Motor neuron (in vitro differentiated cells): ENCODE data around the gene PEAK1. TPM values are rescaled to one million over a fixed set of nuclear protein-coding genes. Genes with fewer than 3 reads are reported as not detected.

Source experiments
- ATAC-seq, 8 experiments: fragments of 200-7000 bp; cut with Tn5 transposase; replicated peaks in 6 of 8; 2 replicates each; pipeline ENCODE4 v1.8.0; 2021; ENCODE audit warnings: mild to moderate bottlenecking in 8 of 8, moderate library complexity in 8 of 8
- H3K27ac ChIP-seq, 2 donors: fragments of 250-450 bp; sonication (Bioruptor Pico); 2 replicates each; pipeline ENCODE4 v1.9.0; 2021; ENCODE audit warnings: antibody characterized with exemption in 2 of 2, mild to moderate bottlenecking in 2 of 2, moderate library complexity in 1 of 2
- H3K4me1 ChIP-seq, 2 donors: fragments of 250-450 bp; sonication (Bioruptor Pico); replicated peaks in 1 of 2; 2 replicates each; pipeline ENCODE4 v1.6.1; 2021; ENCODE audit warnings: antibody characterized with exemption in 2 of 2, mild to moderate bottlenecking in 2 of 2, moderate library complexity in 1 of 2
- H3K4me3 ChIP-seq, 5 donors: fragments of 250-450 bp; sonication (Bioruptor Pico); 2 replicates each; pipeline ENCODE4 v1.9.0; 2021; ENCODE audit warnings: antibody characterized with exemption in 5 of 5, mild to moderate bottlenecking in 5 of 5, moderate library complexity in 4 of 5
- WGBS, 10 experiments: fragments of 450-650 bp; shearing (Covaris generic); methylation state at CpG; one replicate each; pipeline ENCODE4 v1.0.0; 2022; 5-methylcytosine and 5-hydroxymethylcytosine counted together
- in situ Hi-C, 9 experiments: fragments of 400-800 bp; cut with MboI; loops; one replicate each; pipeline ENCODE4 v1.15.0; 2021; ENCODE audit warnings: low sequenced_read_pairs in 9 of 9, low pct_unique_long_range_greater_than_20kb in 2 of 9; ENCODE audit not compliant: unreplicated experiment in 9 of 9
- total RNA-seq, 8 experiments: library from RNA; unstranded; fragments of 300-600 nt; gene quantifications; 2 replicates each; pipeline versions ENCODE4 v1.2.3 to v1.2.4, GENCODE V29; 2022

Gene PEAK1
- total RNA-seq, 8 experiments from 2014 or later = 8.9 to 87.5 (median 12.2) TPM

DNA sequence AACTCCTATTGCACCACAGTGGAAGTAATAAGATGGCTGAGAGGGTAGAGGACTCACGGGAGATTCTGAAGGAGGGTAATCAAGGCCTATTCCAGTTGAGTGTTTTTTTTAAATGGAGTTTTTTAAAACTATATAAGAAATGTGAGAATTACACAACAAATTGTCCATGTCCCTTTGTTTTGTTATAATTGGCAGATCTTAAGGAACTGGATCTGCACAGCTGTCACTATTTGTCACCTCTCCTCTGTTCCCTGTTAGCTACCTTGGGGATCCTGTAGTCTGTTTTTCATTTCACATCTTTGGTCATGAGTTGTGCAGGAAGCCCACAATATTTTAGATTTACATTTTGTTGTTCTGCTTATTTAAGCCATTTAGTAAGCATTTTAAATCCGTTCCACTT, 271.7 kb downstream of the PEAK1 start:
- WGBS, 10 experiments = 36 to 100% (median 71%) methylated on average over 1 to 2 of the region's 2 CpGs; no CpG with 5 or more reads in 1 of the 10 experiments
- Histone ChIP-seq H3K4me3 (no peak overlapping the region), H3K27ac (no peak overlapping the region), H3K4me1 (no peaks in the 10 kb centered on the region)
- ATAC-seq = no peak
- in situ Hi-C loops = loop anchor here in 1 of 9 experiments (25.0 kb wide), 1 partner anchor 339 kb away; no protein-coding TSS in a partner anchor

DNA sequence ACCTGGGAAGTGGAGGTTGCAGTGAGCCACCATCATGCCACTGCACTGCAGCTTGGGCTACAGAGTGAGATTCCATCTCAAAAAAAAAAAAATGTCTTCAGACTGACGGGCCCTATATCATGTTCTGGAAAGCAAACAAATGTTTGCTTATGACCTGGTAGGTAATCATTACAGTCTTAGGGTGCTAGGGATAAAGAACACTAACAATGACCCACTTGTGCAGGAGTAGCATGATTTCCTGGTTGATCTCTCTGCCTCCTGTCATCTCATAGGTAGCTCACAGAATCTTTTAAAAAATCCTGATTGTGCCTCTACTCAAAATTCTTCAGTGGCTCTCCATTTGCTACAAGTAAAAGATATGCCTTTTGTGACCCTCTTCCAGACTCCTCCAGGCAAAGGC, 274.5 kb downstream of the PEAK1 start:
- Histone ChIP-seq H3K27ac (no peak overlapping the region), H3K4me1 (no peaks in the 10 kb centered on the region), H3K4me3 (no peak overlapping the region)
- in situ Hi-C loops = loop anchor here in 1 of 9 experiments (25.0 kb wide), 1 partner anchor 342 kb away; no protein-coding TSS in a partner anchor
- ATAC-seq = no peak
- 83 to 100% (median 93%) methylated on average over 1 of the region's 1 CpG; no CpG with 5 or more reads in 6 of the 10 experiments for WGBS, 10 experiments

DNA sequence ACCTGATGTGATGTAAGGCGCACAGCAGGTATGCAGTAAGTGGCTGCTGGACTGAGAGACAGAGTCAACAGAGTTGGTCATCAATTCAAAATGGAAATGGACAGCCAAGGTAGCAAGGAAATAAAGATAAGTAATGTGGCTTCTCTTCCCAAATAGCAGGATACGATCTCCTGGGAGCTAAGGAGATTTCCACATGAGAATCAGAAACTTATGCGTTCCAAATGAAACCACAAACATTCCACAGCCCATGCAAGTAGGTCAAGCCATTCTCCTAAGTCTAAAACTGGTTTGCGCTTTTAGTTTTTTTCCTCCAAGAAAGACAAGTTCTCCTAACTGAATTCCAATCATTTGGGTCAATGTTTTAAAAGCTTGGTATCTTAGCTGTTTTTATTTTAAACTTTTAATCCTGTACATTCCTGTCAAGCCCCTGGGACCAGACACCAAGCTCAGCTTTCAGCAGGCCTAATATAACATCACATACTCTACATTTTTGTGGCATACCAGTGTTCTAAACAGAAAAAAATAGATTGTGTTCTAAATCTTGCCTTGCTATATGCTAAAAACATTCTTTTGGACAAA, 275.3 kb downstream of the PEAK1 start:
- in situ Hi-C loops = loop anchor here in 1 of 9 experiments (25.0 kb wide), 1 partner anchor 343 kb away; no protein-coding TSS in a partner anchor
- peak in 3 of 8 experiments; percentile 88 to 89 (median 88) for ATAC-seq
- Histone ChIP-seq H3K27ac (no peak overlapping the region), H3K4me3 (no peak overlapping the region), H3K4me1 (no peaks in the 10 kb centered on the region)
- 17 to 100% (median 93%) methylated on average over 1 to 4 of the region's 4 CpGs; no CpG with 5 or more reads in 1 of the 10 experiments for WGBS, 10 experiments

DNA sequence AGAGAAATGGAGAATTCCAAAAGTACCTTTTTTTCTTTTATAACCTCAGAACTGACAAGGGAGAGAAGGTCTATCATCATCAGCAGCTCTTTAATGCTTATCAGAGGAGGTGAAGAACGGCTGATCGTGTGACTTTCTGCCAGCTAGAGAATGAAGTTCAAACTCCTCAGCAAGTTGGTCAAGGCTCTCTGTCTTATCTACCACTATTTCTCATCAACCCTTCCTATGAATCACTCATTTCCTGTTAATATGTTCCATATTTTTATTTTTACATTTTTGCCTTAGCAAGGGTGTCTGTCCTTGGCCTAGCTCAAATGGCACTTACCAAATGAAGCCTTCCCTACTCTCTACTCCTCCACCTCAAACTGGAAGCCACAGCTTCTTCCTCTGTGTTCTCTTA, 275.9 kb downstream of the PEAK1 start:
- Histone ChIP-seq H3K4me3 (no peak overlapping the region), H3K27ac (no peak overlapping the region), H3K4me1 (no peaks in the 10 kb centered on the region)
- ATAC-seq = peak in 1 of 8 experiments; percentile 34
- in situ Hi-C loops = loop anchor here in 1 of 9 experiments (25.0 kb wide), 1 partner anchor 343 kb away; no protein-coding TSS in a partner anchor
- WGBS, 10 experiments = 83 to 100% (median 89%) methylated on average over 2 of the region's 2 CpGs; no CpG with 5 or more reads in 3 of the 10 experiments

DNA sequence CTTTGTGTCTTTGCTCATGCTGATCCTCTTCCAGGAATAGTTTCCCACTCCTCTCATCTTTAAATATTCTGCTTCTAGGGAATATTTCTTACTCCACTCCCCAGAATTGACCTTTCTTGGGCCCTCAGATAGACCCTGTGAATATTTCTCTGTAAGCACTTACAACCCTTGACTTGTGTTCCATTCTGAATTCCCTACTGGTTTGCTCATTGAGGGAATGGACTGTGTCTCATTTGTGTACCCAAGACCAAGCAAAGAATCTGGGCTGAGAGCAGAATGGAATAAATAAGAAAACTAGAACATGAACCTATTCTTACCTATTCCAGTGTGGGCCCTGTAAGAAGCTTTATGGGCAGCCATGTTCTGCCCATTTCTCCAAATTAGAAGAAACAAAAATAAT, 276.3 kb downstream of the PEAK1 start:
- Histone ChIP-seq H3K4me1 (no peaks in the 10 kb centered on the region), H3K4me3 (no peak overlapping the region), H3K27ac (no peak overlapping the region)
- no peak for ATAC-seq
- in situ Hi-C loops = loop anchor here in 1 of 9 experiments (25.0 kb wide), 1 partner anchor 344 kb away; no protein-coding TSS in a partner anchor

DNA sequence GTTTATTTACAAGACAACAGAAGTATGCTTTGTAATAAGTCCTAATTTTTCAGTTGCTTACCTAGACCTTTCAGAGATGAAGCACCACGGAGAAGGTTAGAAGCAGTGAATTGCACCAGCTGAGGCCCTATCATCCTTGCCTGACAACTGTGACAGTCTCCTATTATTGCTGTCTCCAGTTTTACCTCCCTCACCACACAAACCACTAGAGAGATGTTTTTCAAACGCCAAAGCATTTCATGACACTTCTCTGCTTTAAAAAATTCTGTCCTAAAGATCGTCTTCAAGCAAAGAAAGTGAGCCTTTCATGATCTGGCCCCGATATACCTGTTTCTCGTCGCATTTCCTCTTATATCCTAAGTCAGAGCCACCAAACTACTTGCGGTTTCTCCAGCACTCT, 276.7 kb downstream of the PEAK1 start:
- WGBS, 10 experiments = 83 to 100% (median 95%) methylated on average over 4 to 7 of the region's 7 CpGs; no CpG with 5 or more reads in 1 of the 10 experiments
- ATAC-seq = no peak
- H3K4me3 ChIP-seq = no peak overlapping the region

DNA sequence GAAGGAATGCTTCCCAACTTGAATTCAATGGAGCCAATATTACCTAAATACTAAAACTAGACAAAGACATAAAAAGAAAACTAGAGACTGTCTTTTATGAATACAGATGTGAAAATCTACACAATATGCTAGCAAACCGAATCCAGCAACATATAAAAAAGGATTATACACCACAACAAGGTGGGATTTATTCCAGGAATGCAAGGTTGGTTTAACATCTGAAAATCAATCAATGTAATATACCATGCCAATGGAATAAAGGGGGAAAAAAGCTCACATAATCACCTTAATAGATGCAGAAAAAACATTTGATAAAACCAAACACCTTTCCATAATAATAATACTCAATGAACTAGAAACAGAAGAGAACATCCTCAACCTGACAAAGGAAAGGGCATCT, 279.7 kb downstream of the PEAK1 start:
- Histone ChIP-seq H3K4me3 (no peak overlapping the region), H3K27ac (no peak overlapping the region), H3K4me1 (no peaks in the 10 kb centered on the region)
- ATAC-seq = no peak
- in situ Hi-C loops = loop anchor here in 1 of 9 experiments (25.0 kb wide), 1 partner anchor 347 kb away; no protein-coding TSS in a partner anchor
- WGBS, 10 experiments = 42 to 100% (median 80%) methylated on average over 1 of the region's 1 CpG

More for the DNA sequence above, 276.7 kb downstream of the PEAK1 start:
- in situ Hi-C loops = loop anchor here in 1 of 9 experiments (25.0 kb wide), 1 partner anchor 344 kb away; no protein-coding TSS in a partner anchor
- Histone ChIP-seq H3K4me1 (no peaks in the 10 kb centered on the region), H3K27ac (no peak overlapping the region)

DNA sequence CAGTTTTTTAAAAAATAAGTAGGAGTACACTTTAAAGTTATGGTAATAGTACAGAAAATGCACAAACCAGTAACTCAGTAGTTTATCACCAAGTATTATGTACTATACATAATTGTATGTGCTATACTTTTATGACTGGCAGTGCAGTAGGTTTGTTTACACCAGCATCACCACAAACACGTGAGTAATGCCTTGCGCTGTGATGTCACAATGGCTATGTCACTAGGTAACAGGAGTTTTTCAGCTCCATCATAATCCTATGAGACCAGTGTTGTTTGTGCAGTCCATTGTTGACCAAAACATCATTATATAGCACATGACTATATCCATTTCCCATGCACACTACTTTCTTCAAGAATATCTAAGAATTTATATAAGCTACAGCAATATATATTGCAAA, 280.6 kb downstream of the PEAK1 start:
- 83 to 100% (median 92%) methylated on average over 1 to 2 of the region's 2 CpGs; no CpG with 5 or more reads in 5 of the 10 experiments for WGBS, 10 experiments
- Histone ChIP-seq H3K27ac (no peak overlapping the region), H3K4me3 (no peak overlapping the region), H3K4me1 (no peaks in the 10 kb centered on the region)
- ATAC-seq = no peak
- in situ Hi-C loops = loop anchor here in 1 of 9 experiments (25.0 kb wide), 1 partner anchor 348 kb away; no protein-coding TSS in a partner anchor

DNA sequence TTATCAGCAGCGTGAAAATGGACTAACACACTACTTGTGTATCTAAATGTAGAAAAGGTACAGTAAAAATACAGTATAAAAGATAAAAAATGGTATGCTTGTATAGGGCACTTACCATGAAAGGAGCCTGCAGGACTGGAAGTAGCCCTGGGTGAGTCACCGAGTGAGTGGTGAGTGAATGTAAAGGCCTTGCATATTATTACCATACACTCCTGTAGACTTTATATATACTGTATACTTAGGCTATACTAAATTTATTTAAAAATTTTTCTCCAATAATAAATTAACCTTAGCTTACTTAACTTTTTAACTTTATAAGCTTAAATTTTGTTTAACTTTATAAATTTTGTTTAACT, 281.8 kb downstream of the PEAK1 start:
- in situ Hi-C loops = loop anchor here in 1 of 9 experiments (25.0 kb wide), 1 partner anchor 349 kb away; no protein-coding TSS in a partner anchor
- Histone ChIP-seq H3K4me1 (no peaks in the 10 kb centered on the region), H3K4me3 (no peak overlapping the region), H3K27ac (no peak overlapping the region)
- WGBS, 10 experiments = 100% methylated on average over 1 to 2 of the region's 2 CpGs; no CpG with 5 or more reads in 3 of the 10 experiments
- ATAC-seq = peak in 1 of 8 experiments; percentile 20

DNA sequence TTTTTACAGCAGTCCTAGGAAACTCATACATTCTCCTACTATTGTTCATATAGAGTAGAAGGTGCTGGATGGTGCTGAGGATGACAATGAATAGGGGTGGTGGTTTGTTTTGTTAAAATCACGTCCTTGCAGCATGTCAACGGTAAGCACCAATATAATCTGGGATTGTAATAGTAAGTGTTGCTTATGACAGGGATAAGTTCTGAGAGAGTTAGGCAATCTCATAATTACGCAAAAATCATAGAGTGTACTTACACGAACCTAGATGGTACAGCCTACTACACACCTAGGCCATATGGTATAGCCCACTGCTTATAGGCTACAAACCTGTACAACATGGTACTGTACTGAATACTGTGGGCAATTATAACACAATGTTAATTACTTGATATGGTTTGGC, 284.7 kb downstream of the PEAK1 start:
- no peaks in the 10 kb centered on the region for H3K4me1 ChIP-seq
- ATAC-seq = no peak
- in situ Hi-C loops = loop anchor here in 1 of 9 experiments (25.0 kb wide), 1 partner anchor 352 kb away; no protein-coding TSS in a partner anchor
- WGBS, 10 experiments = 95 to 100% (median 100%) methylated on average over 1 to 4 of the region's 4 CpGs; no CpG with 5 or more reads in 2 of the 10 experiments
- no peak overlapping the region for H3K4me3 ChIP-seq
- no peak overlapping the region for H3K27ac ChIP-seq

DNA sequence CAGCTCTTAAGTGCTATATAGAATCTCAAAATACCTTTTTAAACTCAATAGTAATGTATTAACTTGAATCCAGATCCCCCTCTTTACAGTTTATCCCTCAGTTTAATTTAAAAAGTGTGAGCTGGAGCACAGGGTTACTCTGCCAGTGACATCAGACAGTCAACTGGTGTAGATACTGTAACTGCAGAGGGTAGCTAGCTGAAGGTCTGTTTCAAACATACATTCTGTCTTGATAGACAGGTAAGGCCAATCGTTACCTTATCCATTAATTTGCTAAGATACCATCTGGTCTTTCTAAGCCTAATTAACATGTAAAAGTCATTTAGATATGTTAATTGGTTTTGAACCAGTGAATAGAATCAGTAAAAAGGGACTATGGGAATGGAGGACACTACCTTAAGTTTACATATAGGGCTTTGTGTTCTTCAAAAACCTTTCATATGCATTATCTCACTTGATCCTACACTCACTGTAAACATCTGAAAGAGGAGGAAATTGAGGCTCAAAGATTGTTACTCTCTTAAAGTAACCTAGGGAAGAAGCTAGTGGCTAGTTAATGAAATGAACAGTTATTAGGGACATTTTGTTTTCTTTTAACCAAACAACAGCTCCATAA, 289.5 kb downstream of the PEAK1 start:
- no peak overlapping the region for H3K27ac ChIP-seq
- in situ Hi-C loops = loop anchor here in 1 of 9 experiments (25.0 kb wide), 1 partner anchor 357 kb away; no protein-coding TSS in a partner anchor
- no peaks in the 10 kb centered on the region for H3K4me1 ChIP-seq
- 70 to 100% (median 90%) methylated on average over 1 of the region's 1 CpG; no CpG with 5 or more reads in 2 of the 10 experiments for WGBS, 10 experiments
- H3K4me3 ChIP-seq = no peak overlapping the region
- ATAC-seq = no peak

DNA sequence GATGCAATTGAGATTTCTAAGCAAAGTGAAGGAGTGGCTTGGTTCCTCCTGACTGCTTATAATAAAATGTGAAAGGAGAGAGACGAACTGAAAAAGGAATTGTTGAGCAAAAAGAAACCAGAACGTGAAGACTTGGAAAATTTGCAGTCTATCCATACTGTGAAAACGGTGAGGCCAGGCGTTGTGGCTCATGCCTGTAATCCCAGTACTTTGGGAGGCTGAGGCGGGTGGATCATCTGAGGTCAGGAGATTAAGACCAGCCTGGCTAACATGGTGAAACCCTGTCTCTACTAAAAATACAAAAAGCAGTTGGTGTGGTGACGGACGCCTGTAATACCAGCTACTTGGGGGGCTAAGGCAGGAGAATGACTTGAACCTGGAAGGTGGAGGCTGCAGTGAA, 292.3 kb downstream of the PEAK1 start:
- Histone ChIP-seq H3K27ac (no peak overlapping the region), H3K4me3 (no peak overlapping the region), H3K4me1 (no peaks in the 10 kb centered on the region)
- in situ Hi-C loops = loop anchor here in 1 of 9 experiments (25.0 kb wide), 1 partner anchor 360 kb away; no protein-coding TSS in a partner anchor
- no peak for ATAC-seq
- WGBS, 10 experiments = 65 to 100% (median 88%) methylated on average over 1 to 7 of the region's 7 CpGs; no CpG with 5 or more reads in 1 of the 10 experiments
